Endothelial cell of hepatic sinusoid (primary cell): ENCODE data around the gene PARN.

Source experiments
- in situ Hi-C: cut with HindIII; loops from 2 replicates; pipeline ENCODE4 v1.10.0; 2017; ENCODE audit warnings: low sequenced_read_pairs

Gene PARN

GRCh38 chr16:14501331-14502255, 128.5 kb downstream of the PARN start:
- in situ Hi-C loops = loop anchor here (5.0 kb wide), 1 partner anchor 44 kb away; no protein-coding TSS in a partner anchor

GRCh38 chr16:14500791-14501190, 129.3 kb downstream of the PARN start:
- in situ Hi-C loops = loop anchor here (5.0 kb wide), 1 partner anchor 43 kb away; no protein-coding TSS in a partner anchor

GRCh38 chr16:14499110-14499509, 130.9 kb downstream of the PARN start:
- in situ Hi-C loops = no loop called here

- in situ Hi-C loops = no loop called here
Measured at GRCh38 chr16:14497245-14498082, 132.6 kb downstream of the PARN start.

- in situ Hi-C loops = no loop called here
Measured at GRCh38 chr16:14496786-14497185, 133.3 kb downstream of the PARN start.

DNA sequence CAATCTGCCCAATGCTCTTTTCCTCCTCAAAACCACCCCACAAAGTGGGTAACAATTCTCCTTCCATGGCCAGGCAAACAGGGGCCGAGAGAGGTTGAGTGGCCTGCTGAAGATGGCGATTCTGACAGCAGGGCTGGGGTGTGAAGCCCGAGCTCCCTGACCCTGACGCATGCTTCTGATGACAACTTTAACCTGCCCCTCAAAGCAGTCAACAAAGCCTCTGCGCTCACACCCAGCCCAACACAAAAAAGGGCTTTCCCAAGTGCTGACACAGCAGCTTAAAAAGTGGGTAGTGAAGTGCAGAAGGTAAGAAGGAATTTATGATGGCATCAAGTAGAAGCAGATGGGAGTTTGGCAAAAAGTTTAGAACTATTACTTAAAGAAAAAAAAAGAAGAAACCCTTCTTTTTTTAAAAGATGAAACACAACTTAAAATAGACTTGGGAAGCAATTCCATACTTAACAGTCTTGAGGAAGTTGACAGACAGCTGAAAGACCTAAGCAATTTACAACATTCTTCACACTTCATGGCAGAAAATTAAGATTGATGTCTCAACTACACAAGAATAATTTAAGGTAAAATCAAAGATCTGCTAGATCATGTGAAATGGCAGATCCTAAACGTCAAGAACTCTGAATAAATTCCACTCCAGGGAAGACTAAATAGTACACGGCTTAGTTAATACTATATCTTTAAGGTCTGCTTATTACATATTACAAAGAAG, 133.9 kb downstream of the PARN start:
- in situ Hi-C loops = no loop called here

DNA sequence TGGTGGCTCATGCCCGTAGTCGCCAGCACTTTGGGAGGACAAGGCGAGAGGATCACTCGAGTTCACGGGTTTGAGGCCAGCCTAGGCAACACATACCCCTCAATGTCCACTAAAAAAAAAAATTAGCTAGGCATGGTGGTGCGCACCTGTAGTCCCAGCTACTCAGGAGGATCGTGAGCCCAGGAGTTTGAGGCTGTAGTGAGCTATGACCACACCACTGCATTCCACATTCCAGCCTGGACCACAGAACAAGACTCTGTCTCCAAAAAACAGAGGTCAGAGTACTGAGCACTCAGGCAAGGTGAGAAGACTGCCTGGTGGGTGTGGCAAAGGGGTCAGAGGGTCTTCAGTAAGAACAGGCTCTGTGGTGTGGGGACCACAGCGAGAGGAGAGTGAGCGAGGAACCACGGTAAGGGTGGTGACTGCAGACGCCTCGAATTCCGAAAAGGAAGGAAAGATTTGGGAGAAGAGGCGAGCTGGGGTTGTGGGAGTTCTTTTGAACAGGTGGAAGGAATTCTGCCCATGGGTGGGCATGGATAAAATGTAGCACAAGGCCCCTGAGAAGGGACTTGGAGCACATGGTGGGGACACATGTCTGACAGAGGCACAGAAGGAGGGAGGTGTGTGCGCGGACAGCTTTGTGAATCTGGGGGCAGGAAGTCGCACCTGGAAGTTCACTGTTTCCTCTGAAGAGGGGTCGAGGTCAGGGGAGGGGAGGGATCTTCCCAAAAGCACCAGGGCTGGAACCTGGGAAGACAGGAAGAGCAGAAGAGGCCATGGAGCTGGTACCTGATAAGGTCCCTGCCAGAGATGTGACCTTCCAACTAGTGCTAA, 134.6 kb downstream of the PARN start:
- in situ Hi-C loops = no loop called here

DNA sequence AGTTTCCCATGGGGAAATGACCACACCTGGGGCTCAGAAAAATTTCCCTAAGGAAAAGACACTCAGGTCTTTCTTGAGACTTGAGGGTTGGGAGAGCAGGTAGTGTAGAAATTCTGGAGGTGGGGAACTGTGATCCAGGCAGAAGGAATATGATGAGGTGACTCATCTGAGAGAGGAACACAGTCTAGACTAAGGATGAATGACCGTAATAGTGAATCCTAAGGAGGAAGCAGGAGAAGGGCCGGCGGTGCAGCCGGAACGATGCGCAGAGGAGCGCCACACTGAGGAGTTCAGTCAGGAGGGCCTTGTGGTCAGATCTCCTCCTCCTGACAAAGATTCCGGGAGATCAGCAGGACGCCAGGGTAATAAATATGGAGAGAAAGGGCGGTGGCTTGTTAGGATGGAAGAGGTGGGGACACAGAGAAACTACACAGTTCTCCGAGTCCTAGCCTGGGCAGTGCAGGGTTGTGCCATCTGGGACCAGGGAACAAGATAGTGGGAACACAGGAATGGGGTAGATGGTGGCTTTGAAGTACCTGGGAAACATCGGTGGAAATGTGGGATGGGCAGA, 135.6 kb downstream of the PARN start:
- in situ Hi-C loops = no loop called here

- in situ Hi-C loops = no loop called here
Measured at GRCh38 chr16:14493791-14494190, 136.3 kb downstream of the PARN start.

DNA sequence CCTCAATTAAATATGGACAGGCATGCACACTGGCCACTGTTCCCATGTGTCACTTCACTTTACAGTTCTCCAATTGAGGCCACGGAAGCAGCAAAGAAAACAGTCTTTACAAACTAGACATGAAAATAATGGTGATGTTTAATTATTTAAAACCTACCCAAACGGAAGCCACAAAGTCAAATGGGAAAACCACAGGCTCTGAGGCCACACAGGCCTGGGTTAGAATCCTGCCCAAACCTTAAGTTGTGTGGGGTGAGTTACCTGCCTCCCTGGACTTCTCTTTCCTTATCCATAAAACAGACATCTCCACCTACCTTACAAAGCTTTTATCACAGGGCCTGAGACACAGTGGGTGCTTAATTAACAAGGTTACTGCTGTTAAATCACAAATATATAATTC, 137.4 kb downstream of the PARN start:
- in situ Hi-C loops = no loop called here

DNA sequence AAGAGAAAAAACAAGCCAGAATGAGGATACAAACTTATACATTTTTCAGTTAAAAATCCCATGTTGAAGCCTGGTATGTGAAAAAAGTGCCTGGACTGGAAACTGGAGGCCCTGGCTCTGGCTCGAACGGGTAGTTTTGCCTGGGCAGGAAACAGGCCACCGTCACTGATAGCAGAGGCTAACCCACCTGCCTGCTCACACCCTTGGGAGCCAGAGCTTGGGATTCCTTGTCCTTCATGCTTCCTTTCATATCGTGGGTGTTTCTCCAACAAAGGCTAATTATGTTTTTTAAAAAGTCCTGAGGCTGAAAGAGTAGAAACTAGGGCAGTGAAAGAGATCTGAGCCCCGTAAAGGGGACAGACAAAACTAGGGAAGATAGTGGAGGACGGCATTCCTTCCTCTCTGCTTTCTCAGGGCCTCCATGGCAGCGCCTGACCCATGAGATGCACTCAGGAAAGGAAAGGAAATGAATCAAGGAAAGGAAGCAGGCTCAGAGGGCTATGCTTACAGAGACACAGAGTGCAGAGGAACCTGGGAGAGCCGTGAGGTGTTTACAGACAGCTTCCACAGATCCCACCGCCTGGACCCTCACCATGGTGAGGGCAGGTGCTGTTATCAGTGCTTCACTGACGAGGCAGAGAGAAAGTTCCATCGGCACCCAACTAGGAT, 138.1 kb downstream of the PARN start:
- in situ Hi-C loops = no loop called here

DNA sequence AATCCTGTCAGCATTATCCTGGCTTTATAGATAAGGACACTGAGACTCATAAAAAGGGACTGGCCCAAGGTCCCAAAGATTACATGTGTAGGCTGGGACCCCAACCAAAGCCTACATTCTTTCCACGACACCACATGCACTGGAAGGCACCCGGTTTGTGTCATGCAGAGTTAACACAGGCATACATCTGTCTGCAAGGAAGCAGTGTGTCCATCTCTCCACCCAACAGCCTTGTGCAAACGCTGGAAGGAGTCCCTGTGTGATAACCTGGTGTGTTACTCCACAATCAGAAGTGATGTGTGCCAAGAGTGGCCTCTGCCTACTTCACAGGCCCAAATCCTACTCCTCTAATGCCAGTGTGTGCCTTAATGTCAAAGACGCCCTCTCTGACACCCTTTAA, 139.8 kb downstream of the PARN start:
- in situ Hi-C loops = no loop called here

DNA sequence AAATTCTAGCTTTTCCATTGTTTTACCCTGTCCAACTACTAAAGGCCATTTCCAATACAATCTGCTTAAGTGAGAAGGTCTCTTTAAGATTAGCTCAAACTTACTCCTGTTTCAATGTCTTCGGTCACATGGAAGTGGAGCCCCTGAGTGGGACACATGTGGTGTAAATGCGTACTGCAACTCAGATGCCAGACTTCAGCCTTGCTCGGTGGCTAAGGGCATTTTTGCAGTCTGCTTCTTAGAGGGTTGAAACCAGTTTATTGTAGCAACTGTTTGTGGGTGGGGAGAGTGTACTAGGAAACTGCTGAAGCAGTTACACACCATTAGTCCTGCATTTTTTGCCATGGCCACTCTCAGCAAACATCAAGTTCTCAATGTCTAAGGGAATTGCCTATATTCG, 140.6 kb downstream of the PARN start:
- in situ Hi-C loops = loop anchor here (5.0 kb wide), 1 partner anchor 48 kb away; no protein-coding TSS in a partner anchor

DNA sequence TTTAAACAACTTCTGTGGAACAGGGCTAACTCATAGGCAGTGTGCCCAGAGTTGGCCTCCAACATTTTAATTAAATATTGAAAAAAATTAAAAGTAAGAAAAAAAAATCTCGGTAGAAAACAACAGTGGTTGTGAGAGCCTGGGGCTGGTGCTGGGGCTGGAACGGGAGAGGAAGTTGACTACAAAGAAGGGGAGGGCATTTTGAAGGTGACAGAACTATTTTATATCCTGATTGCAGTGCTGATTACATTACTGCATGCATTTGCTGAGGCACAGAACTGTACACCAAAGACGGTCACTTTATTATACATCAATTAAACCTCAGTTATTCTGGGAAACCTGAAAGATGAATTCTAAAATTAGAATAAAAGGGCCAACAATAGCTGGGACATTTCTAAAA, 142.5 kb downstream of the PARN start:
- in situ Hi-C loops = loop anchor here (5.0 kb wide), 1 partner anchor 50 kb away; no protein-coding TSS in a partner anchor

DNA sequence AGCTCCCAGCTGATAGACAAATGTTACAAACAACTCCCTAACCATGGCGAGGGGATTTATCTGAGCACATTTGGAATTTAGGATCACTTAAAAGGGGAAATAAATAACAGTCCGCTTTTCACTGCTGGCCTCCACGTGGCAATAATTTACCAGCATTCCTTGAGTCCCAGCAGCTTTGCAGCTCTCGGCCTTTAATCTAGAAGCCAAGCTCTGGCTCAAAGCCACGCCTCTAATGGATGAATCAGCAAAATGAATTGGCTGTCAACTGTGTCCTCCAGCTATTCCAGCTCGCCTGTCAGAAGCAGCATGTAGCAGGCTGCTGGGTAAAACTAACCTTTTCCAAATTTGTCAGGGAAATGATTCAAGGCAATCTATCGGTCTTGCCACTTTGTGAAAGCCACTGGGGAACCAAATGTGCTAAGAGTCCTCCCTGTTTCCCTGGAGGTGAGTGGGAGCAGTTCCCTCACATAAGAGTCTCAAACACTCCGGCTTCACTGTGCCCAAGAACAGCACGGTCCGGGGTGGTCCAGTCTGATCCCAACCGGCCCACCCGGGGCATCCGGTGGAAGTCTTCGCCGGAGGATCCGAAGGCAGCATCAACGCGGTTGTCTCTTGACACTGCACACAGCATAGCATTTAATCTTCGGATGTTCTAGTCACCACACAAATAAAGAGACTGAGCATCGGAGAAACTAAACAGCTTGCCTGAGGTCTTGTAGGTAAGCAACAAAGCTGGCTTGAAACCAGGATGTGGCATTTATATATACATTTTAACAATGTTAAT, 143.3 kb downstream of the PARN start:
- in situ Hi-C loops = loop anchor here (5.0 kb wide), 1 partner anchor 51 kb away; no protein-coding TSS in a partner anchor

DNA sequence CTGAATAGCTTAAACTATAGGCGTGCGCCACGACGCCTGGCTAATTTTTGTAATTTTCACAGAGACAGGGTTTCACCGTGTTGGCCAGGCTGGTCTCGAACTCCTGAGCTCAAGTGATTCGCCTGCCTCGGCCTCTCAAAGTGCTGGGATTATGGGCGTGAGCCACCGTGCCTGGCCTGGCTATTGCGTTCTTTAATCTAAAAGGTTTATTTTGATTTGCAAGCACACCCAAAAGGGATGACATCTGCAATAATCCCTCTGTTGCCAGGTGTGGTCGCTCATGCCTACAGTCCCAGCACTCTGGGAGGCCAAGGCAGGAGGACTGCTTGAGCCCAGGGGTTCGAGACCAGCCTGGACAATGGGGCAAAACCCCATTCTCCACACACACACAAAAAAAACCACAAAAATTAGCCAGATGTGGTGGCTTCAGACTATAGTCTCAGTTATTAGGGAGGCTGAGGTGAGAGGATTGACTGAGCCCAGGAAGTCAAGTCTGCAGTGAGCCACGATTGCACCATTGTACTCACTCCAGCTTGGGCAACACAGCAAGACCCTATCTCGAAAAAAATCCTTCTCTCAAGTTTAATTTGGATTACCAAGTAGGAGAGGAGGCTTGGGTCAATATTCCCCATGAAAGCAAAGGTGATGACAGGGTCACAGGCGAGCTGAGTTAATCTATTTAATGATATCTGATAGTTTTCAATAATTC, 144.1 kb downstream of the PARN start:
- in situ Hi-C loops = loop anchor here (5.0 kb wide), 1 partner anchor 51 kb away; no protein-coding TSS in a partner anchor

DNA sequence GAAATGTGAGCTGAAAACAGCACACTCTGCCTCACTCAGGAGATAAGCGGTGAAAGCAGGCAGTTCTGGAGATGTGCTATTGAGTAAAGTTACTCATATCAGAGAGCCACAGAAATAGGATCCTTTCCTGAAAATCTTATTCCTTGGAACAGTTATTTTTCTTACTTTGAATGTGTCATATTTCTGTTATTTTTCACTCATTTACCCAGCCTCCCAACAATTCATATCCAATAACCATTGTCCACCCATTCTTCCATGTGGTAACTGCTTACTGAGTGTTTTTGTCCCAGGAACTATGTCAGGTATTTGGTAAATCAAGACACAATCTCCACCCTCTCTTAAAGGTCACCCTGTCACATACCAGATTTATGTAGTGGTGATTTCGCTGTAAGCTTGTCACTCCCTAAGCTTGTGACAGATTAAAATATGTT, 144.9 kb downstream of the PARN start:
- in situ Hi-C loops = loop anchor here (5.0 kb wide), 1 partner anchor 52 kb away; no protein-coding TSS in a partner anchor
